SKM-1 treated with dmso at 0.1 percent for 144 hours (cell line): ENCODE results near the gene XPNPEP1.
A peak's percentile ranks its signal among the peaks of the same experiment; 100 is the strongest.
"Not testable (repeated sequence)": the region's sequence is repeated elsewhere in the genome, so short reads cannot be mapped to it uniquely, and the experiment has no call there.

Experiments
- DNase-seq: peaks from one replicate; lab custom pipeline; 2025; ENCODE audit not compliant: unreplicated experiment; lab: John Stamatoyannopoulos, UW

The XPNPEP1 gene

DNA sequence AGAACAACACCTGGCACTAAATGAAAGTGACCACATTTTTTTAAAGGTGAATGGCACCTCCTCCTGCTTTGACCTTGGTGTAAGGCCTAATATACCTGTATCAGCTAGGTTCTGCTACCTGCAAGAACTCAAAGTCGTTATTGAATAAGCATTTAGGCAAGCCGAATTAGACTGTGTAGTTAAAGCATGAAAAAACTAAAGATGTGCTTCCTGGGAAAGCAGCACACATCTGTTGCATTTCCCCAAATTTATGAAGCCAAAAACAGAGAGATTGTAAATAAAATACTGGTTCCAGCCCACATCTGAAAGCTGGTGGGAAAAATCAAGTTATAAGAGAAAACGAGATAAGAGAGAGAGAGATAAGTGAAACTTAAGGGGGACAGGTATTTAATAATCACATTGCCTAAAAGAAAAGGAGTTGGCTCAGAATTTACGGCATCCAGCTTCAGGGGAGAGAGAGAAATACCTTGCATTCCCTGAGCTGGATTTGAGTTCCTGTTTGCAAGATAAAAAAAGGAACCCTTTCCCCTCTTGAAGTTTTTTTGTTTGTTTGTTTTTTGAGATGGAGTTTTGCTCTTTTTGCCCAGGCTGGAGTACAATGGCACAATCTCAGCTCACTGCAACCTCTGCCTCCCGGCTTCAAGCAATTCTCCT lies 1.8 kb upstream of the XPNPEP1 start:
- DNase-seq: no peak

DNA sequence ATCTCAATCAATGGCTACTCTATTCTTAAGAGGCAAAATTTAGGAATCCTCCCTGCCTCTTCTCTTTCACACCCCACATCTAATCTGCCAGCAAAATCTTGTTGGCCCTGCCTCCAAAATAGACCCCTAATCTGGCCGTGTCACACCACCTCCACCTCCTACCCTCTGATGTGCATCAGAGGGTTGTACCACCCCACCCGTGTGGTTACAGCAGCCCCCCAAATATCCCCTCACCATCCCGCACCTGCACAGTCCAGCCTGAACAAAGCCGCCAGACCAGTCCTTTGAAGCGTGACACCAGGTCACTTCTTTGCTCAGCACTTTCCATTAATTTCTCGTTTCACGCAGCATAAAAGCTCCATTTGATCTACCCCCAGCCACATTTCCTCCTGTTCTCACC lies 776 bp upstream of the XPNPEP1 start:
- no peak for DNase-seq

DNA sequence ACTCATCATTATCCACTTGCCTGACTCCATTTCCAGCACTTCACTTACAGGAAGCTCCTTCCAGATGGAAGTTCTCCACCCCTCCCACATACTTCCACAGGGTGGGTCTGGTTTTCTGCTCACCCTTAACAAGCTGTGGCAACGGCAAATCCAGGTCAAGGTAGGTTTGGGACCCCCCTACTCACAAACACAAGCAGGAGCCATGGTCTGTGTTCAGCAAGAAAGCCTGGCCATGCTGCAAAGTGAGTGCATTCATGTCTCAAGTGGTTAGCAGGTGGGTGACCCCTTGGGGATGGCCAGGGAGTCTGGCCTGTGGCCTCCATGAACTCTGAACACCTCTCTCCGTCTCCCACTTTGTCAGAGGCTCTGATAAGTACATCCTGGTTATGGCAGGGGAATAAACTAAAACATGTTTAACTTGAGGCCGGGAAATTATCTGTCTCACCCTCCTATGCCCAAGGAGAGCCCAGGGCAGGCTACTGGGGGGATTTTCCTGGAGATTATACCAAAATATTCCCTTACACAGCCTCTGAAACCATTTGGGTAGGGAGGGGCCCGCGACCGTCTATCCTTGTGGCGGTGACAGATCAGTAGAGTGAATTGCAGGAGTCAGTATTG lies 844 bp downstream of the XPNPEP1 start:
- DNase-seq: no peak

DNA sequence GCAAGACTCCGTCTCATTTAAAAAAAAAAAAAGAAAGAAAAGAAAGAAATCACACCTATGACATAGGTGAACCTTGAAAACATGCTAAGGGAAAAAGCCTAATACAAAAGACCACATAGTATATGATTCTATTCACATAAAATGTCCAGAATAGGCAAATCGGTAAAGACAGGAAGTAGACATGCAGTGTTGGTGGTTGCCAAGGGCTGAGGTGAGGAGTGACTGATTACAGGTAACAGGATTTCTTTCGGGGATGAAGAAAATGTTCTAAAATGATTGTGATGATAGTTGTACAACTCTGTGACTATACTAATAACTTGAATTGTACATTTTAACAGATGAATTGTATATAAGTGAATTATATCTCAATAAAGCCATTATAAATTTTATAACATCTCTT lies 3.3 kb downstream of the XPNPEP1 start:
- DNase-seq: no peak

DNA sequence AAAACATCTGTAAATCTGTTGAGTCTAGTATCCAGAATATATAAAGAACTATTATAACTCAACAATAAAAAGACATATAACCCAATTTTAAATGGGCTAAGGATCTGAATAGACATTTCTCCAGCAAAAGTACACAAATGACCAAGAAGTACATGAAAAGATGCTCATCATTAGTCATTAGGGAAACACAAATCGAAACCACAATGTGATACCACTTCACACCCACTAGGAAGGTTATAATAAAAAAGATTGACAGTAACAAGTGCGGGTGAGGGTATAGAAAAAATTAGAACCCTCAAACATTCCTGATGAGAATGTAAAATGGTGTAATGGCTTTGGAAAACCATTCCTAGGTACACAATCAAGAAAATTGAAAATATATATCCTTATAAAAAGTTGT lies 4.1 kb downstream of the XPNPEP1 start:
- DNase-seq: no peak

DNA sequence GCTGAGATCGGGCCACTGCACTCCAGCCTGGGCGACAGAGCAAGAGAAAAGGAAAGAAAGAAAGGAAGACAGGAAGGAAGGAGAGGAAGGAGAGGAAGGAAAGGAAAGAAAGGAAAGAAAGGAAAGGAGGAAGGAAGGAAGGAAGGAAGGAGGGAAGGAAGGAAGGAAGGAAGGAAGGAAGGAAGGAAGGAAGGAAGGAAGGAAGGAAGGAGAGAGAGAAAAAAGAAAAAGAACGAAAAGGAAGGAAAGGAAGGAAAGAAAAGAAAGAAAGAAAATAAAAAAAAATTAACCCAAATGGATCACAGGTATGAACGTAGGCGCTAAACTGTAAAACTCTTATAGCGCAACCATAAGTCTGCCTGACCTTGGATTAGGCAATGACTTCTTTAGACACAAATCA lies 4.6 kb downstream of the XPNPEP1 start:
- DNase-seq: not testable (repeated sequence)

DNA sequence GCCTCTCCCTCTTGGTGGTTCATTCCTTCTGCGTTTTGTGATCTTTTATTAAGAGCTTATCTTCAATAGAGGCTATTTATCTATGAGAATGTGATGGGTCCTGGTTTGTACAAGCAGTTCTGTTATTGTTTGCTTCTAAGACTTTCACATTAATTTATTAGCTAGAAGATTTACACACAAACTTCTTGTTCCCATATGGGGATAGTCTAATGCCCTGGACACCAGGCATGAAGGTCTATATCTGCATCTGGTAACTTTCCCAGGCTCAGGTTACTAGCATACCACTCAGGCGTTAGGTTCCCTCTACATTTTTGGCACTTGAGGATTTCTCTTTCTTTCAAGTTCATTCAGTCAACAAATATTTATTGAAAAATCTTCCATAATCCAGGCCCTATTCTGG lies 7.7 kb downstream of the XPNPEP1 start:
- no peak for DNase-seq

DNA sequence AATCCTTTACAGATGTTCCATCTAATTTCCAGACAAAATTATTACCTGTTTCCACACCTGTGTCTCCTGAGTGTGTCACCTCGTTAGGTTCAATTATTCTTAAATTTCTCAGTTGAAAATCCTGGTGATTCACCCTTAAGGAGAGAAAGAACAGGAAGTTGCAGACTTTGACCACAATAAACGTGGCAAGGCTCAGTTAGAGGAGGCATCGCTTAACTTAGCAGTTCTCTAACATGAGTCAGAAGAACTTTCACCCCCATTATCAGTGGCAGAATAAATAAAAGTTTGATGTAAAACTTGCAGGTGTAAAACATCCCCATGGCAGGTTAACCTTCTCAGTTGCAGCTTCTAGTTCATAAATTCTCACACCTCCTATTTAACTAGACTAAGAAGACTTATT lies 8.3 kb downstream of the XPNPEP1 start:
- DNase-seq: peak; percentile 90

DNA sequence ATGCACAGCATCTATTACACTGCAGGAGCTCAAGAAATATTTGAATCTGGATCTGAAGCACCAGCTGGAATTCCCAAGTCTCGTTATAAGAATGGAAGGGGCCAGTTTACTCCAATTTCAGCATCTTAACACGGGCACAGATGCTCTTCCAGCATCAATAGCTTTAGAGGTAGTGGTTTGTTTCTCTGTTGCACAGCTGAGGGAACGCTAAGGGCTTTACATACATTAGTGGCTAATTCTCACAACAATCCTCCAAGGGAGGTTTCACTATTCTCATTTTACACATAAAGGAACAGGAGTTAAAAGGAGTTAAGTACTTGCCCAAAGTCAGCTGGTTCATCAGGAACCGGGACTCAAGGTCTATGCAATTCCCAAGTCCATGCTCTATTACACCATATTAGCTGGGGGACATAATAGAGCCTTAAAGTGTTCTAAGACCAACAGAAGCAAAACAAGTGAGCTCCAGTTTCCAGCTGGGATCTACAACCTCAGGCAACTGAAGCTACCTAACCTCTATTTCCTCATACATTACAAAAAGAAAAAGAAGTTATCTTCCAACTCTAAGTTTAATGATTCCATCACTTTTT lies 9.9 kb downstream of the XPNPEP1 start:
- no peak for DNase-seq

DNA sequence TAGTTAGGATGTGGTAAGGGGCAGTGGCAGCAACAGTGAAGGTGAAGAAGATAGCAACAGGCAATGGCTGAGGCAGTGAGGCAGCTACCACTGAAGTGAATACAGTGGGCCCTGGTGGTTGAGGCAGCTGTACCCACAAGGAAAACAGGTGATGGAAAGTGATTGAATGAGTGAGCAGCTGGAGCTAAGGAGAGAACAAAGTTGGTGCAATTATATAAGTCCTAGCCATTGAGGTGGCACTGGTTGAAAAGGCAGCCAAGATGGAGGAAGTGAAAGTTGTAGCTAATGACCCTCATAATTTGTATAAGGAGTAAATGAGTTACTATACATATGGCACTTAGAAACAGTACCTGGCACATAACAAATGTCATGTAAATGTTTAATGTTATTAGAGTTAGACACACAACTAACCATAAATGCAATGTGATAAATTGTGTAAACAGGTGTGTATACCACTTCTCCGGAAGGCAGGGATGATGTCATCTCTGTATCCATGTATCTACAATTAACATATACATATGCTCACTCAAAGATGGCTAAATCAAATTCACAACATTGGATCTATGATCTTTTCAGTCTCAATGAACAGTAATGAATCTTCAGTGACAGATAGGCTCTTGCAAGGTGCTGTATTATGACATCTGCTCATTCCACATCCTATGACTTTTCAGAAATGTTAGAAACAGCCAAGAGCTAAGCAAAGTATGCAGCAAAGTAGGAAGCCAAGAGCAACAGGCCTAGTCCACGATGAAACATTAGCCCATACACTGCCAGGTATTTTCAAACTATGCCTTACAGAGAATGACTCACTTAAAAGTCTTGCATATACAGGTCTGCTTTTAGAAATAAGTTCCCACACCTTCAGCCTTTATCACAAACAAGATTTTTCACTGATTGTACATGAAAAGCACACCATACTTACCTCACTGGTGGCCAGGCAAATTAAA lies 10.7 kb downstream of the XPNPEP1 start:
- no peak for DNase-seq

DNA sequence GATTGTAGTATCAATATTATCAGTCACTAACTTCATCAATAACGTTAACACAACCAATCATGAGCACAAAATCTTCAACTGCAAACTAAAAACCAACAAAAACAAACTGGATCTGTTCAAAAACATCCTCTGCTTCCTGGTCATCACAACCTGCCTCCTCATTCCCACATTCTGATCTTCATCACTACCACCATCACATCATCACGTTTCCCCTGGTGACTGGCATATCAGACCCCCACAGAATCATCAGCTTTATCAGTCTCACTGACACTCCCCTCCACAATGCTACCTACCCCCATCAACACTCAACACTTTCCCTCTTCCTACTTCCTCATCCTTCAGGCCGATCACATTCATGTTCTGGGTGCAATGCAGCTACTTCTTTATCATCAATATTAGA lies 11.4 kb downstream of the XPNPEP1 start:
- no peak for DNase-seq

DNA sequence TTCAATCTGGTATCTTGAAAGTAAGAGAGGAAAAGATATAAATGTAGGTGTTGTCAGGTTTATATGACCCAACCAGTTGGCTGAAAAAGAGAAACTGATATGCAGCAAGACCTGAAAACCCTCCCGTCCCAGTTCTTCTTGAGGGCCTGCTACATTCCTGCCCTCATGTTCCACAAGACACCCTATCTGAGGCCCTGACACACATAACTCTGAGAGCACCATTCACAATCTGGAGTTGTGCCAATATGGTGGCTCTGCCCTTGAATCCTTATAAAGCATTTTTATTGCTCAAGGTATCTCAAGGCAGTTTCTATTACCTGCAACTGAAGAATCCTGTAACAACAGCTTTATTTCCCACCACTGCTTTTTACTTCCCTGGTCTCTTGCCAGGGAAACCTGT lies 17.0 kb downstream of the XPNPEP1 start:
- no peak for DNase-seq

DNA sequence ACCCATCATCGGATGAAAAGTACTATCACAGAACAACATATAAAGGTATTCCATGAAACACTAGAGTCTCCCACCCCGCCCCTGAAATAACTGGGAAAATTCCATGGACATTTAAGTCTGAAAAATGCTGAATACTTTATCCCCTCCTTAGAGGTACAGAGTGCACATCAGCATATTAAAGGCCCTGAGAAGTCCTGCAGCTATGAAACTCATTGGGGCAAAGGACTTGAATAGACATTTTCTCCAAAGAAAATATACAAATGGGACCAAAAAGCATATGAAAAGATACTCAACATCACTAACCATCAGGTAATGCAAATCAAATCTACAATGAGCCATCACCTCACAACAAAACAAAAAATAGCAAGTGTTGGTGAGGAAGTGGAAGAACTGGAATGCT lies 18.9 kb downstream of the XPNPEP1 start:
- no peak for DNase-seq

DNA sequence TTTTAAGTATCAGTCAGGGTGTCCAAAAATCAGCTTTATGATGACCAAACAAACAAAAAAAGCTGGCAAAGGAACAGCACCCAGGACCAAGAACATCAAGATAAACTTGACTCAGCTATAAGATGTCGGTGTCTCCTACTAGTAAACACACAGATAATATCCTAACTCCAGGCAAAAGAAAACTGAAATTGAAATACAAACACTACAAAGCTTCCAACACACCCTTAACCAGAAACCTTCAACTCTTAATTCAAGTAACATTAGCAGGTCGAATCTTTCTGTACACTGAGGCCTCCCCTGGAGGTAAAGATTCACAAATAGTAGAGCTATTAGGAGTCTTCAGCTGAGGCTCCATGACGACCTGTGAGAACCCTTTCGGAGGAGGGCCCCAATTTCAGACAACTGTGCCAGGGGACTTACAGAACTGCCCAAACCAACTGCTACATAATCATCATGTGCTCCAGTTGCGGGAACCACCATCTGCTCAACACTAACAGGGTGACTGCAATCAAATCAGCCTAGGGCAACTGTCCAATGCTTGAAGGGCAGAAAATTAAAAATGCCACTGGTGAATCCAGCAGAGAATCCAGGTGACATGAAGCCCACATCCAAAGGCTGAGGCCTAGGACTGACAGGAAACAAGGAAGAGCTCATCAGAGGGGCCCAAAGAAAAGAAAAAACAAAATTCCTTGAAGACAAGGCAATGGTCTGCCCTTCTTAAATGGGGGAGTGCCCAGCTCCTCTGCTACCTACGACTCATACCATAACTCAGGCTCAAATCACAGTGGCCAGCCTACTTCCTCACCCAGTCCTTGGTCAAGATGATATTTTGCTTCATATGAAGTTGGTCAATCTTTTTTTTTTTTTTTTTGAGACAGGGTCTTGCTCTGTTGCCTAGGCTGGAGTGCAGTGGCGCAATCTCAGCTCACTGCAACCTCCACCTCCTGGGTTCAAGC lies 20.0 kb downstream of the XPNPEP1 start:
- DNase-seq: no peak

DNA sequence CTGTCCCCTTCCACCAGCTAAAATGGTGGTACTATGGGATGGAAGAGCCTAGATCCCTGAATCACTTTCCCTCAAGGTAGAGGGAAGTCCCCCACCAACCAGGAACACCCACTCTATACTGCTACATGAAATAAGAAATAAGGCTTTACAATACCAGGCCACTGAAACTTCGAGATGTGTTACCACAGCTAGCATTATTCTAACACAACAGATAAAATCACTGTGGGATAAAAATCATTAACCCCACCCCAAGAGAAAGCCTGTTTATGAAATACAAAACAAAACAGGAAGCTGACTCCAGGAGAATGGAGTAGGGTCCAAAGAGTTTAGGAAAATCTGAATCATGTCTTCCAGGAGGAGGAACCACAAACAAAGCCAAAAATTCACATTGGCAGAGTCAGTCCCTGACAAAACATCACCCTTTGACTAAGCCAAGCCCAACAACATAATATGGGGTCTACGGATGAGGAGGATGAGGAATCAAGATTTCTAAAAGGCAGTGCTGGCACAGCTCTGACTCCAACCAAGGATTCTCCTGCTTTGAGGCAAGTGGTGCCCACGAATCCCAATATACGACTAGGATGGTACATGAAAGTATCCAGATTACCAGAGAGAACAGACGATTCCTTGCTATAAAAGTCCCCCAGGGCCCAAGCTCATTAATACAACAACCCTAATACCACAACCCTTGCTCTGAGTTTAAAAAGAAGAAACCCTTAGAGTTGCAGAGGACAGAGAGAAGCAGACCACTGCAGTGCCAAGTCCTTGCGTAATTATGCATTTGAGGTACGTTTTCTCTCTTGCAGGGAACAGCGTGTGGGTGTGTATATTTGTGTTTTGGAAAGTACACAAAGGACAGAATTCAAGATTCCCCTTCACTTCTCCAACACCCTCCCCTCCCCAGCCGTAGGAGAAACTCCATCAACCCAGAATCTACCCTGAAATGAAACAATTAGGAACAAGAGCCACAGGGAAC lies 23.7 kb downstream of the XPNPEP1 start:
- DNase-seq: no peak

DNA sequence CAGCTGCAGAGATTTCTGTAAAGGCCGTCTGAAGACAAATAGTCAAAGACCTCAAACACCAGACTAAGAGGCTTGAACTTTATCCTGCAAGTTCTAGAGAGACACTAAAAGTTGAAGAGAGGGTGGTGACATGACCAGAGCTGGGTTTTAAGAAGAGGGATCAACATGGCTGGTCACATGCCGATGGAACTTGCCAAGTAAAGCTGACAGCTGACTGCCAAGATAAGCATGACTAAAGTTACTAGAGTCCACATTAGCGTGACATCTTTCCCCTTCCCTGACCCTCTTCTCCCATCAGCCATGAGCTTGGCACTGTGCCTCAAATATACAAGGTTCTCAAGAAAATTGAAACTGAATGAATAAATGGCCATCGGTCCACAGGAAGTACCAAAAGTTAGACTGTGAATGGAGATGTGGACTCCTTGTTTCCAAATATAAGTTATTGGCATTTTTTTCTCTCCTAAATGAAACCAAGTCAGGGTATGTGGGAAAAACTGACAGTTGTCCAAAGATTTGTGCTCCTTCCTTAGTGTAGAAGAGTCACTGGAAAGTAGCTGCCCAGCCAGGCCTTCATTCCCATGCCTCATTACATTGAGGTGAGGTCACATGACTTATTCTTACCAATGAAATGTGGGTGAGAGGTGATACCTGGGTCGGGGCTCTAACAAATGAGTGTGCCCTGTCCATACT lies 24.5 kb downstream of the XPNPEP1 start:
- no peak for DNase-seq

DNA sequence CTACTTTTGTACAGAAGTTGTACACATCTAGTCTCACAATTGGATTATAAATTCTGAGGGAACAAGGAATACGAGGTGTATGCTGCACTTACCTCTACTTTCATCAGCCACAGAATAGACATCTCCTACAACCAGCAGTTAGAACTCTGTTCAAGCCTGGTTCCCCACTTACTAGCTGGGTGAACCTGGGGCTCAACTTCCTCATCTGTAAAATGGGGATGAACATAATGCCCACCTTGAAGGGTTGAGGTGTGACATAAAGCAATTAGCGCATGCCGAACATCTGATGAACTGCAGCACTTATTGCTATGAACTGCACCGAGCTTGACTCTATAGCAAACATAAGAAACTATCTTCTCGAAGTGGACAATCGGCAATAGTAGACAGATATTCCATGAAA lies 25.3 kb downstream of the XPNPEP1 start:
- DNase-seq: no peak

DNA sequence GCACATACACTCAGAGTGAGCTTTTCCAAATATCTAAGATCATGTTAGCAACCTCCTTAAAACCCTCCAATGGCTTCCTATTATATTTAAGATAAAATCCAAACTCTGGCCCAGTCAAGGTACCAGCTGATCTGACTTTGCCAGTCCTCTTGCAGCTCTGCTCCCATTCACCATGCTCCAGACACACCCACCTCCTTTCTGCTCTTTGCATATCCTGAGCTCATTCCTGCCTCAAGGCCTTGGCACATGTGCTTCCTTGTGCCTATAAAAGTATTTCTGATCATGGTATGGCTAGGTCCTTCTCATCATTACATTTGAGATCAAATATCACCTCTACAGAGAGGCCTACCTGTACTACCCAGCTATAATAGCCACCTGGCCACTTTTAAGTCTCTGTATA lies 27.5 kb downstream of the XPNPEP1 start:
- no peak for DNase-seq
